CD8-positive, alpha-beta memory T cell (primary cell): ENCODE results near the gene DNAH8. TPM values are rescaled to one million over a fixed set of nuclear protein-coding genes. Genes with fewer than 3 reads are reported as not detected.

Experiments
- CTCF ChIA-PET: fragments of 350-600 bp; sonication (Branson Sonifier 250); formaldehyde crosslinking; loops from one replicate; lab custom pipeline; 2021; ENCODE audit warnings: antibody characterized with exemption; lab: Charles Lee
- POLR2A ChIA-PET: fragments of 350-600 bp; sonication (Branson Sonifier 250); formaldehyde crosslinking; loops from one replicate; lab custom pipeline; 2021; ENCODE audit warnings: antibody characterized with exemption; lab: Charles Lee
- DNase-seq, 5 donors: peaks; one replicate each; pipeline versions ENCODE4 v3.0.0 to v3.0.0-alpha.2; 2020 to 2022; ENCODE audit warnings: mixed read lengths in 1 of 5
- H3K27ac ChIP-seq: one replicate; pipeline ENCODE4 v1.7.0; 2013; ENCODE audit warnings: low read depth, mild to moderate bottlenecking, low read length, moderate library complexity
- H3K27me3 ChIP-seq: 2 replicates; pipeline ENCODE4 v1.7.0; 2013; ENCODE audit warnings: low read length, mild to moderate bottlenecking; ENCODE audit not compliant: insufficient read depth, poor library complexity, severe bottlenecking
- H3K36me3 ChIP-seq: 2 replicates; pipeline ENCODE4 v1.7.0; 2013; ENCODE audit warnings: mild to moderate bottlenecking, low read length, moderate library complexity; ENCODE audit not compliant: insufficient read depth
- H3K4me1 ChIP-seq: 2 replicates; pipeline ENCODE4 v1.7.0; 2013; ENCODE audit warnings: mild to moderate bottlenecking, low read length, moderate library complexity; ENCODE audit not compliant: insufficient read depth
- H3K4me3 ChIP-seq: 2 replicates; pipeline ENCODE4 v1.7.0; 2013; ENCODE audit warnings: mild to moderate bottlenecking, low read length
- H3K9me3 ChIP-seq: 2 replicates; pipeline ENCODE4 v1.7.0; 2013; ENCODE audit warnings: mild to moderate bottlenecking, low read length
- H3K27ac Mint-ChIP-seq, 8 donors: one replicate each; pipeline ENCODE4 v1.8.0; 2020 to 2021; ENCODE audit warnings: mixed read lengths in 8 of 8, mild to moderate bottlenecking in 6 of 8, inconsistent platforms in 3 of 8, moderate library complexity in 3 of 8
- H3K27me3 Mint-ChIP-seq, 2 donors: one replicate each; pipeline ENCODE4 v1.8.0; 2020 to 2021; ENCODE audit warnings: mixed read lengths in 2 of 2, mild to moderate bottlenecking in 1 of 2, moderate library complexity in 1 of 2
- H3K36me3 Mint-ChIP-seq, 3 donors: one replicate each; pipeline ENCODE4 v1.8.0; 2020 to 2021; ENCODE audit warnings: mixed read lengths in 3 of 3, inconsistent platforms in 1 of 3, mild to moderate bottlenecking in 1 of 3
- H3K4me1 Mint-ChIP-seq, 3 donors: one replicate each; pipeline ENCODE4 v1.8.0; 2020 to 2021; ENCODE audit warnings: mixed read lengths in 3 of 3, inconsistent platforms in 1 of 3, mild to moderate bottlenecking in 1 of 3
- H3K4me3 Mint-ChIP-seq, 7 donors: one replicate each; pipeline ENCODE4 v1.8.0; 2020 to 2021; ENCODE audit warnings: mixed read lengths in 7 of 7, mild to moderate bottlenecking in 6 of 7, moderate library complexity in 4 of 7, inconsistent platforms in 2 of 7
- H3K9me3 Mint-ChIP-seq, 5 donors: one replicate each; pipeline ENCODE4 v1.8.0; 2020 to 2022; ENCODE audit warnings: mixed read lengths in 5 of 5, mild to moderate bottlenecking in 3 of 5, moderate library complexity in 2 of 5, inconsistent platforms in 1 of 5
- polyA plus RNA-seq: library from polyadenylated mRNA; unstranded; fragments of 300-500 nt; fragmentation: Illumina TruSeq; gene quantifications from one replicate; pipeline ENCODE4 v1.2.3, GENCODE V29; 2021
- total RNA-seq, 2 experiments: library from RNA; stranded (reverse); gene quantifications; one replicate each; pipeline ENCODE4 v1.2.3, GENCODE V29; 2021

The DNAH8 gene
- total and polyA plus RNA-seq, 3 experiments from 2014 or later = 0.11 to 0.20 TPM; not detected in 1

- no peak overlapping the region for H3K4me3 ChIP-seq
- Mint-ChIP-seq H3K4me1 (no peaks in the 10 kb centered on the region), H3K36me3 (no peaks in the 10 kb centered on the region), H3K27ac (no peak overlapping the region), H3K4me3 (no peak overlapping the region), H3K27me3 (peaks cover 5 to 7% of the 10 kb centered on the region in 2 donors), H3K9me3 (no peaks in the 10 kb centered on the region)
- no peaks in the 10 kb centered on the region for H3K9me3 ChIP-seq
- H3K4me1 ChIP-seq = no peaks in the 10 kb centered on the region
- no peak overlapping the region for H3K27ac ChIP-seq
- no peak for DNase-seq
- CTCF ChIA-PET = no interaction called here
- no peaks in the 10 kb centered on the region for H3K36me3 ChIP-seq
- H3K27me3 ChIP-seq = no peaks in the 10 kb centered on the region
- POLR2A ChIA-PET = no interaction called here
These were observed 121.5 kb downstream of the DNAH8 start for GRCh38 chr6:38836585-38836984.

GRCh38 chr6:38837101-38837500 lies 122.0 kb downstream of the DNAH8 start:
- H3K27me3 Mint-ChIP-seq = peaks cover 7 to 11% of the 10 kb centered on the region in 2 donors
- Histone ChIP-seq H3K27ac (no peak overlapping the region), H3K36me3 (no peaks in the 10 kb centered on the region), H3K4me3 (no peak overlapping the region), H3K9me3 (no peaks in the 10 kb centered on the region), H3K4me1 (no peaks in the 10 kb centered on the region), H3K27me3 (no peaks in the 10 kb centered on the region)
- H3K4me1 Mint-ChIP-seq = no peaks in the 10 kb centered on the region
- ChIA-PET CTCF (no interaction called here), POLR2A (no interaction called here)
- no peak overlapping the region for H3K27ac Mint-ChIP-seq
- H3K36me3 Mint-ChIP-seq = no peaks in the 10 kb centered on the region
- no peak for DNase-seq
- H3K4me3 Mint-ChIP-seq = no peak overlapping the region
- no peaks in the 10 kb centered on the region for H3K9me3 Mint-ChIP-seq

- Histone ChIP-seq H3K9me3 (no peaks in the 10 kb centered on the region), H3K27me3 (no peaks in the 10 kb centered on the region), H3K4me1 (no peaks in the 10 kb centered on the region), H3K4me3 (no peak overlapping the region), H3K27ac (no peak overlapping the region), H3K36me3 (no peaks in the 10 kb centered on the region)
- no peaks in the 10 kb centered on the region for H3K9me3 Mint-ChIP-seq
- CTCF ChIA-PET = no interaction called here
- H3K4me3 Mint-ChIP-seq = no peak overlapping the region
- peaks cover 10 to 18% of the 10 kb centered on the region in 2 donors for H3K27me3 Mint-ChIP-seq
- peak overlapping the region in 1 of 8 donors; percentile 38 for H3K27ac Mint-ChIP-seq
- no peaks in the 10 kb centered on the region for H3K36me3 Mint-ChIP-seq
- POLR2A ChIA-PET = no interaction called here
- DNase-seq = no peak
- H3K4me1 Mint-ChIP-seq = no peaks in the 10 kb centered on the region
These were observed 128.7 kb downstream of the DNAH8 start for GRCh38 chr6:38843798-38844197.

GRCh38 chr6:38845931-38846330 lies 130.8 kb downstream of the DNAH8 start:
- Histone ChIP-seq H3K27me3 (no peaks in the 10 kb centered on the region), H3K4me1 (no peaks in the 10 kb centered on the region), H3K36me3 (no peaks in the 10 kb centered on the region), H3K4me3 (no peak overlapping the region), H3K9me3 (no peaks in the 10 kb centered on the region), H3K27ac (no peak overlapping the region)
- DNase-seq = no peak
- H3K4me3 Mint-ChIP-seq = no peak overlapping the region
- ChIA-PET POLR2A (no interaction called here), CTCF (no interaction called here)
- H3K36me3 Mint-ChIP-seq = no peaks in the 10 kb centered on the region
- peaks cover 8 to 24% of the 10 kb centered on the region in 2 donors for H3K27me3 Mint-ChIP-seq
- no peaks in the 10 kb centered on the region for H3K9me3 Mint-ChIP-seq
- no peaks in the 10 kb centered on the region for H3K4me1 Mint-ChIP-seq
- H3K27ac Mint-ChIP-seq = no peak overlapping the region

GRCh38 chr6:38846361-38846760 lies 131.2 kb downstream of the DNAH8 start:
- no peaks in the 10 kb centered on the region for H3K9me3 Mint-ChIP-seq
- no peaks in the 10 kb centered on the region for H3K4me1 Mint-ChIP-seq
- CTCF ChIA-PET = no interaction called here
- H3K4me1 ChIP-seq = no peaks in the 10 kb centered on the region
- H3K9me3 ChIP-seq = no peaks in the 10 kb centered on the region
- H3K27ac ChIP-seq = no peak overlapping the region
- H3K4me3 ChIP-seq = no peak overlapping the region
- H3K27ac Mint-ChIP-seq = no peak overlapping the region
- no peaks in the 10 kb centered on the region for H3K27me3 ChIP-seq
- DNase-seq = no peak
- peaks cover 8 to 24% of the 10 kb centered on the region in 2 donors for H3K27me3 Mint-ChIP-seq
- H3K36me3 ChIP-seq = no peaks in the 10 kb centered on the region
- POLR2A ChIA-PET = no interaction called here
- H3K36me3 Mint-ChIP-seq = no peaks in the 10 kb centered on the region
- no peak overlapping the region for H3K4me3 Mint-ChIP-seq

- Mint-ChIP-seq H3K4me3 (no peak overlapping the region), H3K4me1 (no peaks in the 10 kb centered on the region), H3K36me3 (no peaks in the 10 kb centered on the region), H3K27me3 (peaks cover 8 to 20% of the 10 kb centered on the region in 2 donors), H3K27ac (no peak overlapping the region), H3K9me3 (no peaks in the 10 kb centered on the region)
- Histone ChIP-seq H3K36me3 (no peaks in the 10 kb centered on the region), H3K27ac (no peak overlapping the region), H3K27me3 (no peaks in the 10 kb centered on the region), H3K4me3 (no peak overlapping the region), H3K9me3 (no peaks in the 10 kb centered on the region), H3K4me1 (no peaks in the 10 kb centered on the region)
- ChIA-PET POLR2A (no interaction called here), CTCF (no interaction called here)
- DNase-seq = no peak
These were observed 131.7 kb downstream of the DNAH8 start for GRCh38 chr6:38846844-38847243.

GRCh38 chr6:38847497-38847896 lies 132.4 kb downstream of the DNAH8 start:
- Histone ChIP-seq H3K27me3 (no peaks in the 10 kb centered on the region), H3K27ac (no peak overlapping the region), H3K4me1 (no peaks in the 10 kb centered on the region), H3K36me3 (no peaks in the 10 kb centered on the region), H3K9me3 (no peaks in the 10 kb centered on the region), H3K4me3 (no peak overlapping the region)
- ChIA-PET CTCF (no interaction called here), POLR2A (no interaction called here)
- Mint-ChIP-seq H3K36me3 (no peaks in the 10 kb centered on the region), H3K9me3 (no peaks in the 10 kb centered on the region), H3K27ac (no peak overlapping the region), H3K27me3 (peaks cover 12 to 21% of the 10 kb centered on the region in 2 donors), H3K4me3 (no peak overlapping the region), H3K4me1 (no peaks in the 10 kb centered on the region)
- DNase-seq = no peak

- H3K4me3 Mint-ChIP-seq = no peak overlapping the region
- no peak overlapping the region for H3K4me3 ChIP-seq
- H3K36me3 Mint-ChIP-seq = peaks cover 0 to 2% (median 0%) of the 10 kb centered on the region in 3 donors
- no peak overlapping the region for H3K27ac Mint-ChIP-seq
- no peaks in the 10 kb centered on the region for H3K36me3 ChIP-seq
- no peaks in the 10 kb centered on the region for H3K4me1 Mint-ChIP-seq
- POLR2A ChIA-PET = no interaction called here
- H3K4me1 ChIP-seq = no peaks in the 10 kb centered on the region
- CTCF ChIA-PET = no interaction called here
- no peaks in the 10 kb centered on the region for H3K27me3 ChIP-seq
- no peak overlapping the region for H3K27ac ChIP-seq
- H3K9me3 ChIP-seq = no peaks in the 10 kb centered on the region
- H3K27me3 Mint-ChIP-seq = peaks cover 13 to 21% of the 10 kb centered on the region in 2 donors
- no peak for DNase-seq
- H3K9me3 Mint-ChIP-seq = no peaks in the 10 kb centered on the region
These were observed 133.6 kb downstream of the DNAH8 start for GRCh38 chr6:38848760-38849159.

GRCh38 chr6:38852215-38852614 lies 137.1 kb downstream of the DNAH8 start:
- no peaks in the 10 kb centered on the region for H3K4me1 Mint-ChIP-seq
- peaks cover 5 to 21% of the 10 kb centered on the region in 2 donors for H3K27me3 Mint-ChIP-seq
- H3K27me3 ChIP-seq = no peaks in the 10 kb centered on the region
- no peaks in the 10 kb centered on the region for H3K4me1 ChIP-seq
- no peaks in the 10 kb centered on the region for H3K9me3 Mint-ChIP-seq
- no peak overlapping the region for H3K27ac ChIP-seq
- peaks cover 0 to 2% (median 0%) of the 10 kb centered on the region in 3 donors for H3K36me3 Mint-ChIP-seq
- no peak for DNase-seq
- CTCF ChIA-PET = no interaction called here
- no peak overlapping the region for H3K4me3 ChIP-seq
- no peak overlapping the region for H3K4me3 Mint-ChIP-seq
- no peaks in the 10 kb centered on the region for H3K36me3 ChIP-seq
- no peak overlapping the region for H3K27ac Mint-ChIP-seq
- POLR2A ChIA-PET = no interaction called here
- no peaks in the 10 kb centered on the region for H3K9me3 ChIP-seq
